Activated CD8-positive, alpha-beta memory T cell treated with anti-CD3 and anti-CD28 coated beads, Interleukin-2, amount 50 U/mL, for 1 hour (primary cell): ENCODE measurements around the gene NDUFAF2.
"Not testable (repeated sequence)": the region's sequence is repeated elsewhere in the genome, so short reads cannot be mapped to it uniquely, and the experiment has no call there.

Experiments used
- DNase-seq: peaks from one replicate; pipeline ENCODE4 v3.0.0-alpha.2; 2020; ENCODE audit errors: extremely low read depth

The NDUFAF2 gene

DNA sequence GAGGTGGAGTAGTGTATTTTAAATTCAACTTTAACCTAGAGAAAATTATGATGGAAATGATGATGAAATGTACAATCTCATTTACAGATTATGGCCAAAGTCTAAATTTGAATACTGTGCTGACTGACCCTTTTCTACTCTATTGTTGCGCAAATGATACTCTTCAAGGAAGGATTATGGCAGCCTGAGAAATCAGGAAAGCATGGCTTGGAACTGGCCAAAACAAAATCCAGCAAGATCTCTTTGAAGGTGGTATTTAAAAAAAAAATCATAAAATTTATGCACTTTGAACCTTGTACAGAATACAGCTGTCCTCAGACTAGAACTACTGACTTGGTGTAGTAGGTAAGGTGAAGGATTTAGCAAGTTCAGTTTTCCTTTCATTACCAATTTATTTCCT is 105.3 kb downstream of the NDUFAF2 start:
- DNase-seq = no peak

- DNase-seq = no peak
These were observed 106.3 kb downstream of the NDUFAF2 start for GRCh38 chr5:61051267-61051666.

- no peak for DNase-seq
These were observed 107.9 kb downstream of the NDUFAF2 start for GRCh38 chr5:61052882-61053281.

DNA sequence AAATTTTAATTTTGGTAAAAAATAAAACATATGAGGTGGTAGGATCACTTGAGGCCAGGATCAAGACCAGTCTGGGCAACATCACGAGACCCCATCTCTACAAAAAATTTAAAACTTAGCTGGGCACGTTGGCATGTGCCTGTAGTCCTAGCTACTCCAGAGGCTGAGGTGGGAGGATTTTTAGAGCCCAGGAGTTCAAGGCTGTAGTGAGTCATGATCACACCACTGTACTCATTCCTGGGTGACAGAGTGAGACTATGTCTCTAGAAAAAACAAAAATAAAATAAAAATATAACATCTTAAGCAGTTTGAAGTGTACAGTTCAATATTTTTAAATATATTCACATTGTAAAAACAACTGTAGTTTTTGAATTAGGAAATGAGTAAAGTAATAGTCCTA is 108.9 kb downstream of the NDUFAF2 start:
- DNase-seq = no peak

- no peak for DNase-seq
These were observed 110.5 kb downstream of the NDUFAF2 start for GRCh38 chr5:61055434-61056006.

- DNase-seq = no peak
These were observed 114.5 kb downstream of the NDUFAF2 start for GRCh38 chr5:61059499-61059898.

DNA sequence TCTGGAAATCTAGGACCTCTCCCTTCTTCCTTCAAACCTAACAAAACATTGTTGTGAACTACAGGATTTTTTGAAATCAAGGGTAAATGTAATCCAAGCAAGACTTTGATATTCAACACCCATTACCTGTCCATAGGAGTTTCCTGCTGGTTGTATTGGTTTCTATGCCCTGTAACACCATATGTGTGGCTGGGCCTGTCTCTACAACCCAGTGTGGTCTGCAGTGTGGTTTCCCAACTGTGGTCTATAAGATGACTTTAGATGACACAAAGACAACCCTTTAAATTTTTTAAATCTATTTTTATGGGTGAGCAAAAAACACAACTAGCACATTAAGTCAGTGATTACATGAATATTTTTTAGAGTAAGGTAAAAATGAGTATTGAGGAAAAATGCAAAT is 124.1 kb downstream of the NDUFAF2 start:
- no peak for DNase-seq

- DNase-seq = no peak
These were observed 126.5 kb downstream of the NDUFAF2 start for GRCh38 chr5:61071526-61071925.

DNA sequence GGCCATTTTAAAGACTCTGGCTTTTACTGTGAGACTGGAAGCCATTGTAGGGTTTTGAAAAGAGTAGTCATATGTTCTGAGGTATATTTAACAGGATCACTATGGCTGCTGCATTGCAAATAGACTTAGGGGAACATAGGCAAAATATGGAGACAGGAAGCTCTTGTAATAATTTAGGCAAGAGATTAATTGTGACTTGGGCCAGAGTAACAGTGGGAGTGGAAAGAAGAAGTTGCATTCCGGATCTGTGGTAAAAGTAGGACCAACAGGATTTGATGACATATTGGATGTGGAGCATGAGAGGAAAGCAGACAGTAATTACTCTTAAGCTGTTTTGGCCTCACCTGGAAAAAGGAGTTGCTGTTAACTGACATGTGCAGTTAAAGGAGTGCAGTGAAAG is 131.6 kb downstream of the NDUFAF2 start:
- no peak for DNase-seq

- DNase-seq = no peak
These were observed 136.7 kb downstream of the NDUFAF2 start for GRCh38 chr5:61081741-61082140.

- no peak for DNase-seq
These were observed 137.7 kb downstream of the NDUFAF2 start for GRCh38 chr5:61082516-61083280.

GRCh38 chr5:61084658-61085057 is 139.7 kb downstream of the NDUFAF2 start:
- DNase-seq = no peak

DNA sequence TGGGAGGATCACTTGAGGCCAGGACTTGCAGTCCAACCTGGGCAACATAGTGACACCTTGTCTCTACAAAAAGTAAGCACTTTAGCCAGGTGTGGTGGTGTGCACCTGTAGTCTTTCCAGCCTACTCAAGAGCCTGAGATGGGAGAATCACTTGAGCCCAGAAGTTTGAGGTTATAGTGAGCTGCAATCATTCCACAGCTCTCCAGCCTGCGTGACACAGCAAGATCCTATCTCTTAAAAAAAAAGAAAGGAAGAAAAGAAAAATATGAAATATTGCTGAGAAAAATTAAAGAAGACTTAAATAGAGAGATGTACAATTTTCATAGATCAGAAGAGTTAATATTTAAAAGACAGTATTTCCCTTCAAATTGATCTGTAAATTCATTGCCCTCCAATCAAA is 140.9 kb downstream of the NDUFAF2 start:
- no peak for DNase-seq

GRCh38 chr5:61087921-61088320 is 142.9 kb downstream of the NDUFAF2 start:
- no peak for DNase-seq

- no peak for DNase-seq
These were observed 144.3 kb downstream of the NDUFAF2 start for GRCh38 chr5:61089351-61089750.

- not testable (repeated sequence) for DNase-seq
These were observed 148.2 kb downstream of the NDUFAF2 start for GRCh38 chr5:61093046-61093771.

- DNase-seq = no peak
These were observed 152.5 kb downstream of the NDUFAF2 start for GRCh38 chr5:61097465-61097864.

DNA sequence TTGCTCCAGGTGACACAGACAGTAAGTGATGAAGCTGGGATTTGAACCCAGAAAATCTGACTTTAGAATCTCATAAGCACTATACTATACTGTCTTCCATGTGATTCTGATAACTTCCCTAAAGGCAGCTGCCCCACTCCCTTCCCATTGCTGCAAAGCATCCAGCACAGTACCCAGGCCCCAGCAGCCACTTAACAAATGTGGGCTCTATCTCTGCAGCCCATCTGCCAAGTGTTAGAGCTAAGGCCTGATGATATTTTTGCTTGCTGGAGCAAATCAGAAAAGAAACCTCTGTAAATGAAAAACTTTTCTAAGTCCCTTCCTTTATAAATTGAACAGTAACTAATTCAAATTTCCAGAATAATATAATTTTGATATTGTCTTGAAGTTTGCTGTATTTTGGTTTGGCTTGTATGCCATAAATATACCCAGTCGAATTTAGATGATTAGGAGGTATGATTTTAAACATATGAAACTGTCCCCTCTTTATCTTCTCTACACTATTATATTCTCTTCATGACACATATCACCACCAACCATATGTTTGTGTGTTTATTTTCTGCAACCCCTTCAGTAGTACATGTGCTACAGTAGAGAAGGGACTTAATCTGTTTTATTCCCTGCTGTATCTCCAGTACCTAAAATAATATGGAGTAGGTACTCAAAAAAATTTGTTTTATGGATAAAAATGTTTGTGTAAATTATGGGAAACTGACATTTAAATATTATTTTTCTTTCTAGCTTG is 153.4 kb downstream of the NDUFAF2 start:
- DNase-seq = no peak

GRCh38 chr5:61100437-61100836 is 155.4 kb downstream of the NDUFAF2 start:
- DNase-seq = no peak

DNA sequence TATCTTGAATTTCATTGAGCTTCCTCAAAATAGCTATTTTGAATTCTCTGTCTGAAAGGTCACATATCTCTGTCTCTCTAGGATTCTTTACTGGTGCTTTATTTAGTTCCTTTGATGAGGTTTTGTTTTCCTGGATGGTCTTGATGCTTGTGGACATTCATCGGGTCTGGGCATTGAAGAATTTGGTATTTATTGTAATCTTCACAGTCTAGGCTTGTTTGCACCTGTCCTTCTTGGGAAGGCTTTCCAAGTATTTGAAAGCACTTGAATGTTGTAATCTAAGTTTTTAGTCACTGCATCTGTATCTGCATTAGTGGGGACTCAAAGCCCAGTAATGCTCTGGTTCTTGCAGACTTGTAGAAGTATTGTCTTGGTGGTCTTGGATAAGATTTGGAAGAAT is 169.4 kb downstream of the NDUFAF2 start:
- DNase-seq = no peak

DNA sequence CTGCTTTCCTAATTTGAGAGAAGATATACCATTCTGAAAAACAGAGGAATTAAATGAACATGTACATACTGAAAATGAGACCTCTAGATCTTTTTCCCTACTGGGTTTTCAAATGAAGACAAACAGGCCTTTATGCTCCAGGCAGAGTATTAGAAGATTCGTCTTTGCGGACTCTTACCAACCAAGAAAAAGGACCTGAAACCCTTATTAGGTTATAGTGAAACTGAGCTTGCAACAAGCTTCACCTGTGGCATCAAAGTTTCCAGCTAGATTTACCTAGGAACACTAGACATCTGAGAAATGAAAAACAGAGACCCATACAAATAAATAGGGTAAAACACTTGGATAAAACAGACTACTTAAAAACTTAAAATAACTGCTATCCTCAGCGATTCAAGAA is 171.0 kb downstream of the NDUFAF2 start:
- DNase-seq = no peak

- no peak for DNase-seq
These were observed 174.1 kb downstream of the NDUFAF2 start for GRCh38 chr5:61119066-61119465.
